SK-N-SH (cell line): Measurements from ENCODE around the gene ARHGAP42. TPM values are rescaled to one million over a fixed set of nuclear protein-coding genes. Genes with fewer than 3 reads are reported as not detected.
A peak's percentile ranks its signal among the peaks of the same experiment; 100 is the strongest.

Experiments
- CTCF ChIA-PET: fragments of 300-600, 350-600 bp; formaldehyde crosslinking; extraction: SDS; loops from one replicate; lab custom pipeline; 2021; lab: Yijun Ruan, JAX
- POLR2A ChIA-PET: fragments of 350-600 bp; sonication (Branson Sonifier 250); formaldehyde crosslinking; extraction: SDS; loops from one replicate; lab custom pipeline; 2020; ENCODE audit warnings: antibody characterized with exemption, inconsistent platforms; lab: Yijun Ruan, JAX
- DNase-seq: peaks from one replicate; pipeline ENCODE4 v3.0.0; 2012
- H2AFZ ChIP-seq: fragments of 200-600 bp; sonication (generic); 2 replicates; pipeline ENCODE4 v1.8.1; 2016; ENCODE audit warnings: antibody characterized with exemption, mild to moderate bottlenecking, low read depth
- H3F3A ChIP-seq: fragments of 200-600 bp; sonication (generic); replicated peaks from 2 replicates; pipeline ENCODE3; 2016; ENCODE audit warnings: antibody characterized with exemption, mild to moderate bottlenecking; ENCODE audit not compliant: insufficient read depth
- H3K27ac ChIP-seq, 2 experiments: fragments of 200-500 bp in 1 of 2; fragments of 200-600 bp in 1 of 2; sonication (Bioruptor generic) in 1 of 2; sonication (generic), shearing (Covaris generic) in 1 of 2; 2 replicates each; pipeline versions ENCODE4 v1.5.1 to v1.6.1; 2014 to 2016; ENCODE audit warnings: low read depth in 2 of 2, inconsistent platforms in 1 of 2, low read length in 1 of 2, mild to moderate bottlenecking in 1 of 2, mixed read lengths in 1 of 2
- H3K27me3 ChIP-seq: fragments of 200-600 bp; sonication (generic), shearing (Covaris generic); 2 replicates; pipeline ENCODE4 v1.6.1; 2016; ENCODE audit warnings: mixed run types; ENCODE audit not compliant: insufficient read depth
- H3K36me3 ChIP-seq, 2 experiments: fragments of 200-500 bp in 1 of 2; fragments of 200-600 bp in 1 of 2; sonication (Bioruptor generic) in 1 of 2; sonication (generic) in 1 of 2; replicated peaks in 1 of 2; 2 replicates each; pipeline versions ENCODE3 to v1.5.1; 2014 to 2016; ENCODE audit warnings: low read length in 1 of 2, mild to moderate bottlenecking in 1 of 2; ENCODE audit not compliant: insufficient read depth in 2 of 2, control insufficient read depth in 1 of 2
- H3K4me1 ChIP-seq, 2 experiments: fragments of 200-500 bp in 1 of 2; fragments of 200-600 bp in 1 of 2; sonication (Bioruptor generic) in 1 of 2; sonication (generic), shearing (Covaris generic) in 1 of 2; 2 replicates each; pipeline versions ENCODE4 v1.5.1 to v1.6.1; 2014 to 2016; ENCODE audit warnings: low read depth in 1 of 2, low read length in 1 of 2, mixed run types in 1 of 2; ENCODE audit not compliant: insufficient read depth in 2 of 2, control insufficient read depth in 1 of 2
- H3K4me2 ChIP-seq: fragments of 200-600 bp; sonication (generic), shearing (Covaris generic); 2 replicates; pipeline ENCODE4 v1.6.1; 2017; ENCODE audit warnings: mixed run types
- H3K4me3 ChIP-seq, 2 experiments: fragments of 200-500 bp in 1 of 2; fragments of 200-600 bp in 1 of 2; sonication (Bioruptor generic) in 1 of 2; sonication (generic), shearing (Covaris generic) in 1 of 2; 2 replicates each; pipeline versions ENCODE4 v1.5.1 to v1.8.1; 2014 to 2016; ENCODE audit warnings: low read depth in 2 of 2, inconsistent platforms in 1 of 2, low read length in 1 of 2, mild to moderate bottlenecking in 1 of 2, mixed read lengths in 1 of 2, moderate library complexity in 1 of 2
- H3K79me2 ChIP-seq: fragments of 200-600 bp; sonication (generic); 2 replicates; pipeline ENCODE4 v1.8.1; 2017; ENCODE audit warnings: mild to moderate bottlenecking; ENCODE audit not compliant: insufficient read depth
- H3K9ac ChIP-seq: fragments of 200-600 bp; sonication (generic); 2 replicates; pipeline ENCODE4 v1.6.1; 2017; ENCODE audit warnings: mixed run types
- H3K9me2 ChIP-seq: fragments of 200-600 bp; sonication (generic); 2 replicates; pipeline ENCODE4 v1.6.1; 2017; ENCODE audit warnings: mixed run types
- H3K9me3 ChIP-seq: fragments of 200-600 bp; sonication (generic); 2 replicates; pipeline ENCODE4 v1.6.1; 2017; ENCODE audit warnings: mixed run types, mild to moderate bottlenecking, moderate library complexity
- H4K20me1 ChIP-seq: fragments of 200-600 bp; sonication (generic); 2 replicates; pipeline ENCODE4 v1.6.1; 2017; ENCODE audit warnings: mild to moderate bottlenecking, mixed run types; ENCODE audit not compliant: insufficient read depth
- ELF1 ChIP-seq: IDR thresholded peaks from 2 replicates; pipeline ENCODE4 v1.4.0; 2012
- EP300 ChIP-seq, 2 experiments: IDR thresholded peaks; 2 replicates each; pipeline versions ENCODE4 v1.4.0 to v1.6.1; 2012; ENCODE audit warnings: borderline replicate concordance in 1 of 2, low read depth in 1 of 2, low read length in 1 of 2
- EZH2phosphoT487 ChIP-seq: fragments of 200-600 bp; sonication (generic); IDR thresholded peaks from 2 replicates; pipeline ENCODE4 v1.6.1; 2017; ENCODE audit warnings: low read depth, mixed run types, mild to moderate bottlenecking, antibody characterized with exemption, moderate library complexity, borderline replicate concordance
- FOXJ3 ChIP-seq: sonication (generic); formaldehyde crosslinking; IDR thresholded peaks from 2 replicates; pipeline ENCODE4 v1.5.1; 2020; ENCODE audit warnings: mild to moderate bottlenecking, missing genetic modification reagents
- GATA2 ChIP-seq: sonication (generic); formaldehyde crosslinking; IDR thresholded peaks from 2 replicates; pipeline ENCODE4 v1.5.0; 2020; ENCODE audit warnings: mild to moderate bottlenecking, missing genetic modification reagents
- JUND ChIP-seq: IDR thresholded peaks from 2 replicates; pipeline ENCODE4 v1.4.0; 2012
- MEF2A ChIP-seq: IDR thresholded peaks from 2 replicates; pipeline ENCODE4 v1.4.0; 2012; ENCODE audit warnings: low read depth, borderline replicate concordance
- POLR2AphosphoS5 ChIP-seq: IDR thresholded peaks from 2 replicates; pipeline ENCODE4 v1.6.1; 2012; ENCODE audit warnings: low read depth, low read length
- RCOR1 ChIP-seq: fragments of 150-350 bp; IDR thresholded peaks from 2 replicates; pipeline ENCODE4 v1.6.1; 2017; ENCODE audit warnings: antibody characterized with exemption, low read length
- REST ChIP-seq: IDR thresholded peaks from 2 replicates; pipeline ENCODE4 v1.6.1; 2012; ENCODE audit warnings: mild to moderate bottlenecking, low read depth, low read length, moderate library complexity
- RFX5 ChIP-seq: IDR thresholded peaks from 2 replicates; pipeline ENCODE4 v1.6.1; 2012; ENCODE audit warnings: mild to moderate bottlenecking, improper control_type of control experiment, low read length
- RXRA ChIP-seq: IDR thresholded peaks from 2 replicates; pipeline ENCODE4 v1.4.0; 2012; ENCODE audit warnings: low read depth, mild to moderate bottlenecking, borderline replicate concordance
- SIN3A ChIP-seq: IDR thresholded peaks from 2 replicates; pipeline ENCODE4 v1.6.1; 2012; ENCODE audit warnings: low read depth, mild to moderate bottlenecking, low read length, moderate library complexity, borderline replicate concordance
- YY1 ChIP-seq: IDR thresholded peaks from 2 replicates; pipeline ENCODE4 v1.4.0; 2012; ENCODE audit warnings: low read depth, mild to moderate bottlenecking
- WGBS: methylation state at CpG from one replicate; pipeline ENCODE4 v1.1.6; 2017; ENCODE audit warnings: low lambda C conversion rate; 5-methylcytosine and 5-hydroxymethylcytosine counted together
- polyA plus RNA-seq, 3 experiments: library from polyadenylated mRNA; depleted of rRNA; stranded (reverse); fragments of >200 nt; gene quantifications; 2 replicates each; pipeline ENCODE4 v1.2.3, GENCODE V29; 2012

The ARHGAP42 gene
- polyA plus RNA-seq, 1 of the 3 experiments (the other 2 are of a cell fraction) = 0.02 TPM

- Histone ChIP-seq H3K9ac (no peak overlapping the region), H3K4me3 (no peak overlapping the region), H3K27me3 (no peaks in the 10 kb centered on the region), H3F3A (peaks cover 9% of the 10 kb centered on the region), H3K36me3 (no peaks in the 10 kb centered on the region), H3K79me2 (no peaks in the 10 kb centered on the region), H3K9me2 (no peaks in the 10 kb centered on the region), H3K27ac (no peak overlapping the region), H3K4me1 (peaks cover 0 to 16% of the 10 kb centered on the region in 2 experiments; a peak in 1 of 4 replicates), H3K9me3 (no peaks in the 10 kb centered on the region), H3K4me2 (no peak overlapping the region), H4K20me1 (no peaks in the 10 kb centered on the region), H2AFZ (no peak overlapping the region)
- ChIA-PET CTCF (no interaction called here), POLR2A (no interaction called here)
- 30% methylated on average over 3 of the region's 3 CpGs for WGBS
- no peak for DNase-seq
- TF ChIP-seq ELF1 (no peak), JUND (0 out of 2 replicates have a peak, but pooled peaks have one; percentile 5)
Observed at GRCh38 chr11:100872951-100873740, 186.1 kb downstream of the ARHGAP42 start.

- Histone ChIP-seq H3K4me1 (peaks cover 0 to 16% of the 10 kb centered on the region in 2 experiments; a peak in 1 of 4 replicates), H3K36me3 (no peaks in the 10 kb centered on the region), H3F3A (peaks cover 9% of the 10 kb centered on the region), H2AFZ (no peak overlapping the region), H3K27me3 (no peaks in the 10 kb centered on the region), H3K9me3 (no peaks in the 10 kb centered on the region), H3K4me3 (no peak overlapping the region), H3K4me2 (no peak overlapping the region), H4K20me1 (no peaks in the 10 kb centered on the region), H3K9ac (no peak overlapping the region), H3K79me2 (no peaks in the 10 kb centered on the region), H3K27ac (no peak overlapping the region), H3K9me2 (no peaks in the 10 kb centered on the region)
- CTCF ChIA-PET = no interaction called here
- 58% methylated on average over 4 of the region's 4 CpGs for WGBS
- POLR2A ChIA-PET = no interaction called here
- DNase-seq = no peak
- TF ChIP-seq EP300 (IDR thresholded peaks at IDR 0.05; ENCODE audit: borderline replicate concordance in 1 of 2, low read depth in 1 of 2, low read length in 1 of 2) (no peak), RXRA (no peak), EZH2phosphoT487 (no peak), RCOR1 (no peak), POLR2AphosphoS5 (no peak), FOXJ3 (CRISPR knock-in tag) (no peak), RFX5 (no peak), GATA2 (no peak), MEF2A (no peak)
Observed at GRCh38 chr11:100874203-100874602, 187.1 kb downstream of the ARHGAP42 start.

GRCh38 chr11:100875521-100875869, 188.4 kb downstream of the ARHGAP42 start:
- Histone ChIP-seq H3F3A (peaks cover 9% of the 10 kb centered on the region), H3K79me2 (no peaks in the 10 kb centered on the region)
- TF ChIP-seq REST (no peak), EP300 (IDR thresholded peaks at IDR 0.05; ENCODE audit: borderline replicate concordance in 1 of 2, low read depth in 1 of 2, low read length in 1 of 2) (no peak), YY1 (no peak), SIN3A (no peak)
- TF ChIP-seq, all 33 proteins: peak for 0
- H3K4me3 ChIP-seq = no peak overlapping the region
- H3K4me2 ChIP-seq = no peak overlapping the region
- POLR2A ChIA-PET = no interaction called here
- DNase-seq = no peak
- 58% methylated on average over 8 of the region's 8 CpGs for WGBS
- no peaks in the 10 kb centered on the region for H3K27me3 ChIP-seq
- no peak overlapping the region for H3K9ac ChIP-seq
- no peaks in the 10 kb centered on the region for H3K9me3 ChIP-seq
- H3K9me2 ChIP-seq = no peaks in the 10 kb centered on the region
- CTCF ChIA-PET = no interaction called here
- H2AFZ ChIP-seq = no peak overlapping the region
- H3K4me1 ChIP-seq = peaks cover 0 to 16% of the 10 kb centered on the region in 2 experiments; a peak in 1 of 4 replicates
- H4K20me1 ChIP-seq = no peaks in the 10 kb centered on the region
- H3K27ac ChIP-seq = no peak overlapping the region
- no peaks in the 10 kb centered on the region for H3K36me3 ChIP-seq
